ENCODE results near the gene POLR3G. TPM values are rescaled to one million over a fixed set of nuclear protein-coding genes. Genes with fewer than 3 reads are reported as not detected.
A peak's percentile ranks its signal among the peaks of the same experiment; 100 is the strongest.

POLR3G gene
- total and polyA plus RNA-seq, 2 experiments from 2014 or later, result 3.3 to 8.8 TPM

DNA sequence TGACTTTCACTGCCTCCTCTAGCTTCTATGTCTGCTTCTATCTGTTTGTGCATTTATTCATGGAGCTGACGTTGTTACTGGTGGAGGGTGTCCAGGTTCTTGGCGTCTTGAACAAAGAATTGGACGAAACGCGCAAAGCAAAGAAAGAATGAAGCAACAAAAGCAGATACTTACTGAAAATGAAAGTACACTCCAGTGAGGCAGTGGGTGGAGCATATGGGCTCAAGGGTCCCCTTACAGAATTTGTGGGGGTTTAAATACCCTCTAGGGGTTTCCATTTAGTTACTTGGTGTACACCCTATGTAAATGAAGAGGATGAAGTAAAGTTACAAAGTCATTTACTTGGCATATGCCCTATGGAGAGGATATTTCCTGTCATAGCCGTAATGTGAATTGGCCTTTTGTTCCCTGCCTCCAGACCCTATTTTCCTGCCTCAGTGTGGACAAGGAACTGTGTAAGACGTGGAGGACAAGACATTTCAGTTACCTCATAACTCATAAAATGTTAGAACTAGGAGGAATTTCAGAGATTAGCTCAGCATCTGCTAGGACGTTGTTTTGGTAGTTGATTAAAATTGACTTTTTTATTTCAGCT, 3.1 kb downstream of the POLR3G start:
- peak overlapping the region; percentile 12 for H3K4me2 ChIP-seq (ENCODE audit: unreplicated experiment)
- in situ Hi-C loops (cut with MboI), result no loop called here
- H3K4me3 ChIP-seq, result no peak overlapping the region; the same call in 1 of the 2 replicates
- DNase-seq, result no peak
- peaks cover 18% of the 10 kb centered on the region for H3K4me1 ChIP-seq (ENCODE audit: insufficient read depth)
- no peak overlapping the region for H3K9ac ChIP-seq
- H3K9me2 ChIP-seq (ENCODE audit: insufficient read depth), result no peaks in the 10 kb centered on the region
- H3F3A ChIP-seq (ENCODE audit: insufficient read depth), result peaks cover 13% of the 10 kb centered on the region
- H3K9me3 ChIP-seq (ENCODE audit: low read depth), result no peaks in the 10 kb centered on the region
- no peaks in the 10 kb centered on the region for H3K27me3 ChIP-seq (replicated peaks; ENCODE audit: insufficient read depth)
- H3K79me2 ChIP-seq (ENCODE audit: insufficient read depth), result peaks cover 10% of the 10 kb centered on the region
- H3K36me3 ChIP-seq (ENCODE audit: low read depth), result no peaks in the 10 kb centered on the region
- TF ChIP-seq EZH2phosphoT487 (IDR thresholded peaks at IDR 0.05; ENCODE audit: insufficient read depth, low read depth), result no peak
- no peak for TF ChIP-seq EZH2 (IDR thresholded peaks at IDR 0.05; ENCODE audit: insufficient read depth, poor library complexity, severe bottlenecking)
- no peaks in the 10 kb centered on the region for H4K20me1 ChIP-seq (ENCODE audit: insufficient read depth)
- WGBS, 2 experiments (ENCODE audit: low coverage in 1 of 2, low lambda C conversion rate in 2 of 2, missing lambda C conversion rate in 2 of 2), result 73% methylated on average over 8 of the region's 8 CpGs
- no peak overlapping the region for H3K27ac ChIP-seq
- H2AFZ ChIP-seq, result peak overlapping the region; percentile 47; the same call in 1 of the 2 replicates

DNA sequence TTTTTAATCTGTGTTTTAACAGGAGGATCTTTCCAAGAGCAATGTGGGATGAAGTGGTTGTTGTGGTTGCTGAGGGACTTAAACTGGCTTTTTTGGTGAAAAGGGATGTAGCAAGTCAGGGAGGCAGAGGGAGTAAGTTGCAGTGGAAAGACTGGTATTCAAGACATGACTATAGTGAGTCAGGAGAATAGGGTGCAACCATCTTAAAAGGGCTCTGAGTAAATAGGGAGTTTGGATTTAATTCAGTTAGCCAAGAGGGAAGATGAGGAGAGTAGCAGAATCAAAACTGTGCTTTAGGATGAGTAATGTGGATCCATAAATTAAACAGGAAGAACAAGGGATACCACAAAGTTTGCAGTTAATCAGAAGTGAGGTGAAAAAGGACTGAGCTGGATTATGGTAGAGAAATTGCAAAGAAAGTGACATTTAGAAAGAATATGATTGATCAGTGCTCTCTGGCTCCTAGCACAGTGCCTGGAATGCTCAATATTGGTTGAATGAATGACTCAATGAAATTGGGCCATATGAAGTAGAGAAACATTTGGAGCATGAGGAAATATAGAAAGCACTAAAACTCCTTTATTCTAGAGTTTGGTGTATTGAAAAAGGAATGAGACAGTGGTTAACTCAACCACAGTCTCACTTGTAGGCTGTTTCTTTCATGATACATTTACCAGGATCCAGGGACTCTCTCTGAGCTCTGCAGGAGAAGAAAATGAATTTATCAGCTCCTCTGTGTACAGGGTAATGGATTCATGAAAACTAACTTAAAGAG, 5.1 kb downstream of the POLR3G start:
- no peak overlapping the region for H3K9ac ChIP-seq
- DNase-seq, result peak; percentile 58
- H3K4me1 ChIP-seq (ENCODE audit: insufficient read depth), result peaks cover 12% of the 10 kb centered on the region; the same call in 1 of the 2 replicates
- no peaks in the 10 kb centered on the region for H3K9me3 ChIP-seq (ENCODE audit: low read depth)
- TF ChIP-seq EZH2 (IDR thresholded peaks at IDR 0.05; ENCODE audit: insufficient read depth, poor library complexity, severe bottlenecking) (no peak), EZH2phosphoT487 (IDR thresholded peaks at IDR 0.05; ENCODE audit: insufficient read depth, low read depth) (no peak)
- no peaks in the 10 kb centered on the region for H3K9me2 ChIP-seq (ENCODE audit: insufficient read depth)
- H3K4me3 ChIP-seq, result peak overlapping the region; percentile 6; the same call in 1 of the 2 replicates
- in situ Hi-C loops (cut with MboI), result no loop called here
- H3K27ac ChIP-seq, result peak overlapping the region; percentile 34
- no peaks in the 10 kb centered on the region for H4K20me1 ChIP-seq (ENCODE audit: insufficient read depth)
- peak overlapping the region; percentile 7 for H3K4me2 ChIP-seq (ENCODE audit: unreplicated experiment)
- H3K36me3 ChIP-seq (ENCODE audit: low read depth), result no peaks in the 10 kb centered on the region
- peak overlapping the region; percentile 20 for H2AFZ ChIP-seq
- no peaks in the 10 kb centered on the region for H3K79me2 ChIP-seq (ENCODE audit: insufficient read depth)
- H3F3A ChIP-seq (ENCODE audit: insufficient read depth), result peaks cover 13% of the 10 kb centered on the region
- no peaks in the 10 kb centered on the region for H3K27me3 ChIP-seq (replicated peaks; ENCODE audit: insufficient read depth)

DNA sequence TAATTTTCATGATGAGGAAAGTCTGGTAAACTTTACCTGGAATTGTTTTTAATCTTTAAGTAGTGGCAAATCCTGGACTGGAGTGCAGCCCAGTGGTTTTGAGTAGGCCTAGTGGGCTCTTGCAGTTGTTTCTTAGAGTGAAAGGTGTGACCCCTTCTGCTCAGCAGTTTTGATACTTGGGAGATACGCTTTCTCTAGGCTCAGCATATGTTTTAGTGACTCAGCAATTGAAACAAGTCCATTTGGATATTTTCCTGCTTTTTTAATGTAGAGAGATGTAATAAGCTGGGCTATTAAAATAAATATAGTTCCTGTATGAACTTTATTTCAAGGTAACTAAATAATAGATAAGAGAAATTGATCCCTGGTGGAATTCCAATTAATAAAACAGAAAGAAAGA, 6.0 kb downstream of the POLR3G start:
- TF ChIP-seq EZH2phosphoT487 (IDR thresholded peaks at IDR 0.05; ENCODE audit: insufficient read depth, low read depth) (no peak), EZH2 (IDR thresholded peaks at IDR 0.05; ENCODE audit: insufficient read depth, poor library complexity, severe bottlenecking) (no peak)
- WGBS, 2 experiments (ENCODE audit: low coverage in 1 of 2, low lambda C conversion rate in 2 of 2, missing lambda C conversion rate in 2 of 2), result 95 to 100% methylated on average over 1 of the region's 1 CpG
- Histone ChIP-seq H3F3A (ENCODE audit: insufficient read depth) (peaks cover 13% of the 10 kb centered on the region), H3K9ac (no peak overlapping the region), H3K4me1 (ENCODE audit: insufficient read depth) (peaks cover 12% of the 10 kb centered on the region; the same call in 1 of the 2 replicates), H3K27me3 (replicated peaks; ENCODE audit: insufficient read depth) (no peaks in the 10 kb centered on the region), H3K4me3 (no peak overlapping the region), H3K79me2 (ENCODE audit: insufficient read depth) (no peaks in the 10 kb centered on the region), H3K36me3 (ENCODE audit: low read depth) (no peaks in the 10 kb centered on the region), H2AFZ (no peak overlapping the region), H4K20me1 (ENCODE audit: insufficient read depth) (no peaks in the 10 kb centered on the region), H3K9me3 (ENCODE audit: low read depth) (no peaks in the 10 kb centered on the region), H3K9me2 (ENCODE audit: insufficient read depth) (no peaks in the 10 kb centered on the region), H3K4me2 (ENCODE audit: unreplicated experiment) (no peak overlapping the region), H3K27ac (no peak overlapping the region)
- no peak for DNase-seq
- in situ Hi-C loops (cut with MboI), result no loop called here

DNA sequence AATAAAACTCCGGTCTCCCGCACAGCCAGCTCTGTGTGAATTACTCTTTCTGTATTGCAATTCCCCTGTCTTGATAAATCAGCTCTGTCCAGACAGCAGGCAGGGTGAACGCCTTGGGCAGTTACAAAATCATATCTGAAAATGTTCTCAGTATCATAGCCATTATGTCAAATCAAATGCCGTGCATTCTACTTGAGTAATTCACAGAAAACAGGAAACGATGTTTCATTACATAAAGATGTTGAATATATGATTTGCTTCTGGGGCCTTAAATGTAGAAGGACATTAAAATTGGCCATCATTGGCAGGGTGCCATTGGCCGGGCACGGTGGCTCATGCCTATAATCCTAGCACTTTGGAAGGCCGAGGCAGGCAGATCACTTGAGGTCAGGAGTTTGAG, 8.5 kb downstream of the POLR3G start:
- H3K36me3 ChIP-seq (ENCODE audit: low read depth), result no peaks in the 10 kb centered on the region
- H2AFZ ChIP-seq, result no peak overlapping the region
- 95 to 97% methylated on average over 8 of the region's 8 CpGs for WGBS, 2 experiments (ENCODE audit: low coverage in 1 of 2, low lambda C conversion rate in 2 of 2, missing lambda C conversion rate in 2 of 2)
- no peaks in the 10 kb centered on the region for H3K9me2 ChIP-seq (ENCODE audit: insufficient read depth)
- TF ChIP-seq EZH2phosphoT487 (IDR thresholded peaks at IDR 0.05; ENCODE audit: insufficient read depth, low read depth) (no peak), EZH2 (IDR thresholded peaks at IDR 0.05; ENCODE audit: insufficient read depth, poor library complexity, severe bottlenecking) (no peak)
- H3K4me3 ChIP-seq, result no peak overlapping the region
- H3F3A ChIP-seq (ENCODE audit: insufficient read depth), result peaks cover 13% of the 10 kb centered on the region
- no peaks in the 10 kb centered on the region for H4K20me1 ChIP-seq (ENCODE audit: insufficient read depth)
- H3K9me3 ChIP-seq (ENCODE audit: low read depth), result no peaks in the 10 kb centered on the region
- H3K27ac ChIP-seq, result no peak overlapping the region
- H3K9ac ChIP-seq, result no peak overlapping the region
- H3K4me2 ChIP-seq (ENCODE audit: unreplicated experiment), result no peak overlapping the region
- H3K79me2 ChIP-seq (ENCODE audit: insufficient read depth), result no peaks in the 10 kb centered on the region
- DNase-seq, result no peak
- no peaks in the 10 kb centered on the region for H3K27me3 ChIP-seq (replicated peaks; ENCODE audit: insufficient read depth)
- peaks cover 12% of the 10 kb centered on the region; the same call in 1 of the 2 replicates for H3K4me1 ChIP-seq (ENCODE audit: insufficient read depth)
- in situ Hi-C loops (cut with MboI), result no loop called here
